GM23338 (cell line): ENCODE results near the gene TNFSF9.

Experiments
- EZH2 ChIP-seq: fragments of 200-600 bp; sonication (generic); IDR thresholded peaks from one replicate; pipeline ENCODE4 v1.8.0; 2017; ENCODE audit warnings: antibody characterized with exemption, mild to moderate bottlenecking, low read depth; ENCODE audit not compliant: unreplicated experiment
- EZH2phosphoT487 ChIP-seq: fragments of 200-600 bp; sonication (generic); IDR thresholded peaks from one replicate; pipeline ENCODE4 v1.8.1; 2018; ENCODE audit warnings: antibody characterized with exemption; ENCODE audit not compliant: unreplicated experiment
- JUNB ChIP-seq: IDR thresholded peaks from one replicate; pipeline ENCODE4 v1.6.1; 2016; ENCODE audit warnings: antibody characterized with exemption; ENCODE audit not compliant: unreplicated experiment
- NANOG ChIP-seq: IDR thresholded peaks from 2 replicates; pipeline ENCODE4 v1.6.1; 2016; ENCODE audit warnings: antibody characterized with exemption, borderline replicate concordance
- POLR2AphosphoS5 ChIP-seq: IDR thresholded peaks from 2 replicates; pipeline ENCODE4 v1.6.1; 2016; ENCODE audit warnings: antibody characterized with exemption, low read depth
- STAT1 ChIP-seq: IDR thresholded peaks from one replicate; pipeline ENCODE4 v1.6.1; 2016; ENCODE audit warnings: antibody characterized with exemption; ENCODE audit not compliant: unreplicated experiment
- ZNF331 ChIP-seq: fragments of 250-450 bp; sonication (Bioruptor Pico); IDR thresholded peaks from 2 replicates; pipeline ENCODE4 v1.5.0; 2020; ENCODE audit warnings: low read depth, mild to moderate bottlenecking, moderate library complexity
- TF ChIP-seq, protein P1 (sequence below), 2 experiments: fragments of 200-600 bp in 1 of 2; sonication (generic) in 1 of 2; conservative IDR thresholded peaks; 2 replicates each; pipeline versions ENCODE4 v1.5.1 to v1.6.1; 2016 to 2017; ENCODE audit warnings: antibody characterized with exemption in 2 of 2, low read depth in 2 of 2, mild to moderate bottlenecking in 2 of 2, moderate library complexity in 1 of 2
- TF ChIP-seq, protein P2 (sequence below): IDR thresholded peaks from one replicate; pipeline ENCODE4 v1.6.1; 2018; ENCODE audit warnings: antibody characterized with exemption; ENCODE audit not compliant: unreplicated experiment

DNA sequence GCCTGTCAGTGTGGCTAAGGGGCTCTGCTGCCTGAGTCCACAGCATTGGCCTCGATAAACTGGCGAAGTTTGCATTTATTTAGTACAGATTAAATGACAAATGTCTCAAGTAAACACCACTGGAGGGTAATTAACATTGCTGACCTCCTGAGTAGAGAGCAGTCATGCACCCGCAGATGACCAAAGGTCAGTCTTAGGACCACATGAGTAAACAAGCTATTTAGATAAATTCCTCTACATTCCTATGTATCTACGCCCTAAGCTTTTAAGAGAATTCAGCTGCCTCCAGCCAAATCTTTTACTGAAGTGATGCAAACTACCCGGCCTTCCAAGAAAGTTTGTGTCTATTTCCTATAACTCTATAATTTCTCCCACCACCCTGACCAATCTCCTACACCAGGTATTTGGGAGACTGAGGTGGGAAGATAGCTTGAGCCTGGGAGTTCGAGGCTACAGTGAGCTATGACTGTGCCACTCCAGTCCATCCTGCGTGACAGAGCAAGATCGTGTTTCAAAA is 37.2 kb downstream of the TNFSF9 start:
- TF ChIP-seq, protein P1, sequence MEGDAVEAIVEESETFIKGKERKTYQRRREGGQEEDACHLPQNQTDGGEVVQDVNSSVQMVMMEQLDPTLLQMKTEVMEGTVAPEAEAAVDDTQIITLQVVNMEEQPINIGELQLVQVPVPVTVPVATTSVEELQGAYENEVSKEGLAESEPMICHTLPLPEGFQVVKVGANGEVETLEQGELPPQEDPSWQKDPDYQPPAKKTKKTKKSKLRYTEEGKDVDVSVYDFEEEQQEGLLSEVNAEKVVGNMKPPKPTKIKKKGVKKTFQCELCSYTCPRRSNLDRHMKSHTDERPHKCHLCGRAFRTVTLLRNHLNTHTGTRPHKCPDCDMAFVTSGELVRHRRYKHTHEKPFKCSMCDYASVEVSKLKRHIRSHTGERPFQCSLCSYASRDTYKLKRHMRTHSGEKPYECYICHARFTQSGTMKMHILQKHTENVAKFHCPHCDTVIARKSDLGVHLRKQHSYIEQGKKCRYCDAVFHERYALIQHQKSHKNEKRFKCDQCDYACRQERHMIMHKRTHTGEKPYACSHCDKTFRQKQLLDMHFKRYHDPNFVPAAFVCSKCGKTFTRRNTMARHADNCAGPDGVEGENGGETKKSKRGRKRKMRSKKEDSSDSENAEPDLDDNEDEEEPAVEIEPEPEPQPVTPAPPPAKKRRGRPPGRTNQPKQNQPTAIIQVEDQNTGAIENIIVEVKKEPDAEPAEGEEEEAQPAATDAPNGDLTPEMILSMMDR (conservative IDR thresholded peaks at IDR 0.05; ENCODE audit: low read depth in 2 of 2), result no peak
- no peak for TF ChIP-seq JUNB
- TF ChIP-seq, protein P2, sequence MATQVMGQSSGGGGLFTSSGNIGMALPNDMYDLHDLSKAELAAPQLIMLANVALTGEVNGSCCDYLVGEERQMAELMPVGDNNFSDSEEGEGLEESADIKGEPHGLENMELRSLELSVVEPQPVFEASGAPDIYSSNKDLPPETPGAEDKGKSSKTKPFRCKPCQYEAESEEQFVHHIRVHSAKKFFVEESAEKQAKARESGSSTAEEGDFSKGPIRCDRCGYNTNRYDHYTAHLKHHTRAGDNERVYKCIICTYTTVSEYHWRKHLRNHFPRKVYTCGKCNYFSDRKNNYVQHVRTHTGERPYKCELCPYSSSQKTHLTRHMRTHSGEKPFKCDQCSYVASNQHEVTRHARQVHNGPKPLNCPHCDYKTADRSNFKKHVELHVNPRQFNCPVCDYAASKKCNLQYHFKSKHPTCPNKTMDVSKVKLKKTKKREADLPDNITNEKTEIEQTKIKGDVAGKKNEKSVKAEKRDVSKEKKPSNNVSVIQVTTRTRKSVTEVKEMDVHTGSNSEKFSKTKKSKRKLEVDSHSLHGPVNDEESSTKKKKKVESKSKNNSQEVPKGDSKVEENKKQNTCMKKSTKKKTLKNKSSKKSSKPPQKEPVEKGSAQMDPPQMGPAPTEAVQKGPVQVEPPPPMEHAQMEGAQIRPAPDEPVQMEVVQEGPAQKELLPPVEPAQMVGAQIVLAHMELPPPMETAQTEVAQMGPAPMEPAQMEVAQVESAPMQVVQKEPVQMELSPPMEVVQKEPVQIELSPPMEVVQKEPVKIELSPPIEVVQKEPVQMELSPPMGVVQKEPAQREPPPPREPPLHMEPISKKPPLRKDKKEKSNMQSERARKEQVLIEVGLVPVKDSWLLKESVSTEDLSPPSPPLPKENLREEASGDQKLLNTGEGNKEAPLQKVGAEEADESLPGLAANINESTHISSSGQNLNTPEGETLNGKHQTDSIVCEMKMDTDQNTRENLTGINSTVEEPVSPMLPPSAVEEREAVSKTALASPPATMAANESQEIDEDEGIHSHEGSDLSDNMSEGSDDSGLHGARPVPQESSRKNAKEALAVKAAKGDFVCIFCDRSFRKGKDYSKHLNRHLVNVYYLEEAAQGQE, result no peak
- no peak for TF ChIP-seq EZH2
- TF ChIP-seq POLR2AphosphoS5, result no peak
- no peak for TF ChIP-seq EZH2phosphoT487
- no peak for TF ChIP-seq ZNF331 (CRISPR knock-in tag)
- TF ChIP-seq STAT1, result no peak
- no peak for TF ChIP-seq NANOG
